Heart left ventricle (tissue), 13 donors: ENCODE data around the gene WDR33.

Experiments
- POLR2A ChIP-seq, 2 donors: fragments of 450-650 bp; IDR thresholded peaks; one replicate each; pipeline ENCODE4 v1.6.1; 2017; ENCODE audit warnings: antibody characterized with exemption in 2 of 2, mild to moderate bottlenecking in 2 of 2, moderate library complexity in 2 of 2
- TF ChIP-seq, protein P1 (sequence below), 12 donors: fragments of 200-600 bp; sonication (generic) in 4 of 12; IDR thresholded peaks; one replicate each; pipeline versions ENCODE4 v1.5.0 to v1.8.0; 2018 to 2022; ENCODE audit warnings: antibody characterized with exemption in 12 of 12, mild to moderate bottlenecking in 5 of 12
- donor health status: ischemic (EF 13 %, LVEDD 7.1; RV severe dilation, severe dysfunction).
- donor health status: DM: no; HTN: yes; CAD: no.
- donor health status: DM: no; HTN: no; CAD: no.
- donor health status: ischemic (EF 25% LVEDD 6.9; RV normal size, moderate dysfunction).
- donor health status: ischemic (EF 25% LVEDD 5.7; RV mildly dilated, moderate dysfunction).
- donor health status: ischemic (EF 35%, LVEDD 5.7; RV mildly dilated, moderate dysfunction).
- donor health status: nonischemic (EF 11% LVEDD 7.7; RV severe dilation, severe dysfunction).
- donor health status: DM: yes; HTN: yes; CAD: no.
- donor health status: PGD.
- donor health status: ischemic (EF 29% LVEDD 5.4; RV normal size, mild dysfunction).
- donor health status: nonischemic (EF 23%, LVEDD 6.1; RV moderate dilation, normal function).

DNA sequence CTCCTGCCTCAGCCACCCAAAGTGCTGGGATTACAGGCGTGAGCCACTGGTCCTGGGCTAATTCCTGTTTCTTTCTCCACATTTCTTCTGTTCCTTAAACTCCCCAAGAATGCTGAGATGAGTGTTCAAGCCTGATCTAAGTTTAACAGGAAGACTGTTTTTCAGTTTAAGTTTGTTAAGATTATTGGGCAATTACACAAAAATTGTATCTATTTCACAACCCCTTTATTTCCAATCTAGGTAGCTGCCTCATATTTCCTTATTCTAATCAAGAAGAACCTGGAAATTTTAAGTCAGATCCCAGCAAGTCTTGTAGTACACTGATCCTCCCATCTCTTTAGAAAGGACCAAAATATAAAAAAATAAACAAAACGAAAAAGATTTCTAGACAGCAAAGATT, 98.0 kb downstream of the WDR33 start:
- TF ChIP-seq, protein P1, sequence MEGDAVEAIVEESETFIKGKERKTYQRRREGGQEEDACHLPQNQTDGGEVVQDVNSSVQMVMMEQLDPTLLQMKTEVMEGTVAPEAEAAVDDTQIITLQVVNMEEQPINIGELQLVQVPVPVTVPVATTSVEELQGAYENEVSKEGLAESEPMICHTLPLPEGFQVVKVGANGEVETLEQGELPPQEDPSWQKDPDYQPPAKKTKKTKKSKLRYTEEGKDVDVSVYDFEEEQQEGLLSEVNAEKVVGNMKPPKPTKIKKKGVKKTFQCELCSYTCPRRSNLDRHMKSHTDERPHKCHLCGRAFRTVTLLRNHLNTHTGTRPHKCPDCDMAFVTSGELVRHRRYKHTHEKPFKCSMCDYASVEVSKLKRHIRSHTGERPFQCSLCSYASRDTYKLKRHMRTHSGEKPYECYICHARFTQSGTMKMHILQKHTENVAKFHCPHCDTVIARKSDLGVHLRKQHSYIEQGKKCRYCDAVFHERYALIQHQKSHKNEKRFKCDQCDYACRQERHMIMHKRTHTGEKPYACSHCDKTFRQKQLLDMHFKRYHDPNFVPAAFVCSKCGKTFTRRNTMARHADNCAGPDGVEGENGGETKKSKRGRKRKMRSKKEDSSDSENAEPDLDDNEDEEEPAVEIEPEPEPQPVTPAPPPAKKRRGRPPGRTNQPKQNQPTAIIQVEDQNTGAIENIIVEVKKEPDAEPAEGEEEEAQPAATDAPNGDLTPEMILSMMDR (IDR thresholded peaks at IDR 0.05) = no peak
- TF ChIP-seq POLR2A (IDR thresholded peaks at IDR 0.05) = no peak
